Ureter (tissue), 1 donor: ENCODE measurements around the gene CCDC184. TPM values are rescaled to one million over a fixed set of nuclear protein-coding genes. Genes with fewer than 3 reads are reported as not detected.
"Not testable (repeated sequence)": the region's sequence is repeated elsewhere in the genome, so short reads cannot be mapped to it uniquely, and the experiment has no call there.

Source experiments
- DNase-seq: peaks from one replicate; pipeline ENCODE4 v3.0.0-alpha.2; 2020; ENCODE audit warnings: low spot score
- total RNA-seq: library from RNA; stranded (reverse); gene quantifications from one replicate; pipeline ENCODE4 v1.2.4, GENCODE V29; 2023
- donor health status: DM: yes; HTN: yes; CAD: no.

CCDC184 gene
- total RNA-seq, 1 donor from 2014 or later, result 5.6 TPM

- no peak for DNase-seq
Measured at GRCh38 chr12:48203192-48203591, 19.7 kb downstream of the CCDC184 start, which contains the start of gene OR10AD1. Gene OR10AD1 (minus strand): TSS chr12:48203292. CDS start chr12:48203292, 0 bp downstream.

DNA sequence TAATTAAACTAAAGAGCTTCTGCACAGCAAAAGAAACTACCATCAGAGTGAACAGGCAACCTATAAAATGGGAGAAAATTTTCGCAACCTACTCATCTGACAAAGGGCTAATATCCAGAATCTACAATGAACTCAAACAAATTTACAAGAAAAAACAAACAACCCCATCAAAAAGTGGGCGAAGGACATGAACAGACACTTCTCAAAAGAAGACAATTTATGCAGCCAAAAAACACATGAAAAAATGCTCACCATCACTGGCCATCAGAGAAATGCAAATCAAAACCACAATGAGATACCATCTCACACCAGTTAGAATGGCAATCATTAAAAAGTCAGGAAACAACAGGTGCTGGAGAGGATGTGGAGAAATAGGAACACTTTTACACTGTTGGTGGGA is 26.1 kb downstream of the CCDC184 start:
- not testable (repeated sequence) for DNase-seq

GRCh38 chr12:48216785-48217184 is 33.3 kb downstream of the CCDC184 start:
- DNase-seq, result no peak

GRCh38 chr12:48219631-48220030 is 36.2 kb downstream of the CCDC184 start:
- DNase-seq, result no peak

GRCh38 chr12:48220701-48221100 is 37.3 kb downstream of the CCDC184 start:
- DNase-seq, result no peak

- no peak for DNase-seq
Measured at GRCh38 chr12:48221645-48222044, 38.2 kb downstream of the CCDC184 start.

DNA sequence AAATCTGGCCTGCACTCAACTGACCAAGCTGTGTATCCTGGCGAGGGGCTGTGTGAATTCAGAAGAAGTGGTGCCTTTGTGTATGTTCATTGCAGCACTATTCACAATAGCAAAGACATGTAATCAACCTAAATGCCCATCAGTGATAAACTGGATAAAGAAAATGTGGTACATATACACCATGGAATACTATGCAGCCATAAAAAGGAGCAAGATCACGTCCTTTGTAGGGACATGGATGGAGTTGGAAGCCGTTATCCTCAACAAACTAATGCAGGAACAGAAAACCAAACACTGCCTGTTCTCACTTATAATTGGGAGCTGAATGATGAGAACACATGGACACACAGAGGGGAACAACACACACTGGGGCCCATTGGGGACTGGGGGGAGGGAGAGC is 41.1 kb downstream of the CCDC184 start:
- DNase-seq, result not testable (repeated sequence)

DNA sequence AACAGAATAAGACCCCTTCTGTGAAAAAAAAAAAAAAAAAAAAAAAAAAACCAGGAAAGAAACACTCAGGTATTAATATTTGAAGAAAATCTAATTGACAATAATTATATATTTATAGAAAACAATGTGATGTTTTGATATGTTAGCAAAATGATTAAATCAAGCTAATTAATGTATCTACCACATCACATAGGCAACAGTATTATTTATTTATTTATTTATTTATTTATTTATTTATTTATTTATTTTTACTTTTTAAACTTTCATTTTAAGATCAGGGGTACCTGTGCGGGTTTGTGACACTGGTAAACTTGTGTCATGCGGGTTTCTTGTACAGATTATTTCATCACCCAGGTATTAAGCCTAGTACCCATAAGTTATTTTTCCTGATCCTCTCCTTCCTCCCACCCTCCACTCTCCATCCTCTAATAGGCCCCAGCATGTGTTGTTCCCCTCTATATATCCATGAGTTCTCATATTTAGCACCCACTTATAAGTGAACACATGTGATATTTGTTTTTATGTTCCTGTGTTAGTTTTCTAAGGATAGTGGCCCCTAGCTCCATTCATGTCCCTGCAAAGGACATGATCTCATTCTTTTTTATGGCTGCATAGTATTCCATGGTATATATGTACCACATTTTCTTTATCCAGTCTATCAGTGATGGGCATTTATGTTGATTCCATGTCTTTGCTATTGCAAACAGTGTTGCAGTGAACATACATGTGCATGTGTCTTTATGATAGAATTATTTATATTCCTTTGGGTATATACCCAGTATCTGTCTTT is 47.9 kb downstream of the CCDC184 start:
- not testable (repeated sequence) for DNase-seq

Other genes with a start within 250 kb of the CCDC184 start
- gene TMEM106C, start 220.0 kb upstream of the CCDC184 start, total RNA-seq, result 39.0 TPM
- not detected for gene COL2A1, start 179.2 kb upstream of the CCDC184 start, total RNA-seq
- gene SENP1, start 77.6 kb upstream of the CCDC184 start, total RNA-seq, result 32.3 TPM
- gene PFKM, start 64.3 kb upstream of the CCDC184 start, total RNA-seq, result 55.1 TPM
- 51.1 TPM for gene ASB8, start 26.1 kb upstream of the CCDC184 start, total RNA-seq
- not detected for gene OR10AD1, start 19.6 kb downstream of the CCDC184 start, total RNA-seq
- gene ZNF641, start 167.3 kb downstream of the CCDC184 start, total RNA-seq, result 35.3 TPM